Neural cell (in vitro differentiated cells): ENCODE measurements around the gene RASSF4.

Source experiments
- EP300 ChIP-seq: fragments of 450-650 bp; conservative IDR thresholded peaks from 2 replicates; pipeline ENCODE4 v1.6.1; 2014; ENCODE audit warnings: antibody characterized with exemption, mild to moderate bottlenecking, moderate library complexity; ENCODE audit not compliant: poor library complexity, severe bottlenecking
- EZH2 ChIP-seq: fragments of 200-600, 300-800 bp; shearing (Covaris generic), sonication (generic); IDR thresholded peaks from 2 replicates; pipeline ENCODE4 v1.6.1; 2014; ENCODE audit warnings: antibody characterized with exemption, low read length, borderline replicate concordance, mild to moderate bottlenecking; ENCODE audit not compliant: insufficient read depth, poor library complexity, severe bottlenecking
- MXI1 ChIP-seq: fragments of 450-650 bp; conservative IDR thresholded peaks from 2 replicates; pipeline ENCODE4 v1.6.1; 2014; ENCODE audit warnings: antibody characterized with exemption, mild to moderate bottlenecking; ENCODE audit not compliant: poor library complexity, severe bottlenecking
- POLR2AphosphoS5 ChIP-seq: IDR thresholded peaks from 2 replicates; pipeline ENCODE4 v1.6.1; 2012
- RAD21 ChIP-seq: fragments of 450-650 bp; conservative IDR thresholded peaks from 2 replicates; pipeline ENCODE4 v1.6.1; 2014; ENCODE audit warnings: antibody characterized with exemption, mild to moderate bottlenecking, moderate library complexity
- SMC3 ChIP-seq: fragments of 450-650 bp; conservative IDR thresholded peaks from 2 replicates; pipeline ENCODE4 v1.6.1; 2014; ENCODE audit warnings: antibody characterized with exemption, mild to moderate bottlenecking, moderate library complexity; ENCODE audit not compliant: poor library complexity
- TAF1 ChIP-seq: IDR thresholded peaks from 2 replicates; pipeline ENCODE4 v1.6.1; 2012; ENCODE audit warnings: low read depth
- TF ChIP-seq, protein P1 (sequence below): fragments of 450-650 bp; IDR thresholded peaks from 2 replicates; pipeline ENCODE4 v1.5.1; 2014; ENCODE audit warnings: antibody characterized with exemption, mild to moderate bottlenecking, moderate library complexity; ENCODE audit not compliant: poor library complexity, severe bottlenecking
- TF ChIP-seq, protein P2 (sequence below): IDR thresholded peaks from 2 replicates; pipeline ENCODE4 v1.6.1; 2012; ENCODE audit warnings: borderline replicate concordance

DNA sequence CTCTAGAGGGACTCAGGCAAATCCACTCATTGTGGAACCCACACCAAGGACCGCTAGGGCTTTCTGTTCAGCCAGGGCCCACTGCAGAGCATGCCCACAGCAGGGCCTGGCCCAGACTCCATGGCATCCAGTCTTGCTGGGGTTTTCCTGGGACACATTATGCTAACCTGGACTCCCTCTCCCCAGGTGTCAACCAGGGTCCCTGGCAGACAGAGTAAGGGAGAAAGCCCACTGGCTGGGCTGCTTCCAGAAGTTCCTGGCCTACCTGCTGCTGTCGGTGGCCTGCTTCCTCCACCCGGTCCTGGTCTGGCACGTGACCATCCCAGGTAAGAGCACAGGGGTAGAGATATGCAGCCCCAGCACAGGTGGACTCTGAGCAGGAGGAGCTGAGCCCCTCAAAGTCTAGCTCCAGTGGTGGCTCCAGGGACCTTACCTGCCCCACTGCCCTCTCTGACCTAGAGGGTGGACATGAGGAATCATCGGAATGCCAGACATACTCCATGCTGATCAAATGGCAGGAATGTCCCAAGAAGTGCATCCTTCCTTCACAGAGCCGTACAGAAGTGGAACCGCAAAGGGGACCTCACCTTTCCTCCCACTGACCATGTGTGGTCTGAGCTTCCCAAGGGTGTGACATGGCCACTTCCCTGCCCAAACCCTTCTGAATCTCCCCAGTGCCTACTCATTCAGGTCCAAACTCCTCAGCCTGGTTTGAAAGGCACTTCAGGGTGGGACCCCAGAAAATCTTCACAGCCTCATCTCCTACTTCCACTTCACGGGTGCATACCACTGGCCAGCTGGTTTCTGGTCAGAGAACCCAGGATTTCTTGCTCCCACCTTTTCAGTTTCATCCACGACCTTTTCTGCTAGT, 25.9 kb upstream of the RASSF4 start:
- TF ChIP-seq EZH2 (no peak), POLR2AphosphoS5 (no peak), TAF1 (no peak), EP300 (no peak), MXI1 (no peak), RAD21 (no peak), SMC3 (no peak)
- TF ChIP-seq, protein P1, sequence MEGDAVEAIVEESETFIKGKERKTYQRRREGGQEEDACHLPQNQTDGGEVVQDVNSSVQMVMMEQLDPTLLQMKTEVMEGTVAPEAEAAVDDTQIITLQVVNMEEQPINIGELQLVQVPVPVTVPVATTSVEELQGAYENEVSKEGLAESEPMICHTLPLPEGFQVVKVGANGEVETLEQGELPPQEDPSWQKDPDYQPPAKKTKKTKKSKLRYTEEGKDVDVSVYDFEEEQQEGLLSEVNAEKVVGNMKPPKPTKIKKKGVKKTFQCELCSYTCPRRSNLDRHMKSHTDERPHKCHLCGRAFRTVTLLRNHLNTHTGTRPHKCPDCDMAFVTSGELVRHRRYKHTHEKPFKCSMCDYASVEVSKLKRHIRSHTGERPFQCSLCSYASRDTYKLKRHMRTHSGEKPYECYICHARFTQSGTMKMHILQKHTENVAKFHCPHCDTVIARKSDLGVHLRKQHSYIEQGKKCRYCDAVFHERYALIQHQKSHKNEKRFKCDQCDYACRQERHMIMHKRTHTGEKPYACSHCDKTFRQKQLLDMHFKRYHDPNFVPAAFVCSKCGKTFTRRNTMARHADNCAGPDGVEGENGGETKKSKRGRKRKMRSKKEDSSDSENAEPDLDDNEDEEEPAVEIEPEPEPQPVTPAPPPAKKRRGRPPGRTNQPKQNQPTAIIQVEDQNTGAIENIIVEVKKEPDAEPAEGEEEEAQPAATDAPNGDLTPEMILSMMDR = no peak
- TF ChIP-seq, protein P2, sequence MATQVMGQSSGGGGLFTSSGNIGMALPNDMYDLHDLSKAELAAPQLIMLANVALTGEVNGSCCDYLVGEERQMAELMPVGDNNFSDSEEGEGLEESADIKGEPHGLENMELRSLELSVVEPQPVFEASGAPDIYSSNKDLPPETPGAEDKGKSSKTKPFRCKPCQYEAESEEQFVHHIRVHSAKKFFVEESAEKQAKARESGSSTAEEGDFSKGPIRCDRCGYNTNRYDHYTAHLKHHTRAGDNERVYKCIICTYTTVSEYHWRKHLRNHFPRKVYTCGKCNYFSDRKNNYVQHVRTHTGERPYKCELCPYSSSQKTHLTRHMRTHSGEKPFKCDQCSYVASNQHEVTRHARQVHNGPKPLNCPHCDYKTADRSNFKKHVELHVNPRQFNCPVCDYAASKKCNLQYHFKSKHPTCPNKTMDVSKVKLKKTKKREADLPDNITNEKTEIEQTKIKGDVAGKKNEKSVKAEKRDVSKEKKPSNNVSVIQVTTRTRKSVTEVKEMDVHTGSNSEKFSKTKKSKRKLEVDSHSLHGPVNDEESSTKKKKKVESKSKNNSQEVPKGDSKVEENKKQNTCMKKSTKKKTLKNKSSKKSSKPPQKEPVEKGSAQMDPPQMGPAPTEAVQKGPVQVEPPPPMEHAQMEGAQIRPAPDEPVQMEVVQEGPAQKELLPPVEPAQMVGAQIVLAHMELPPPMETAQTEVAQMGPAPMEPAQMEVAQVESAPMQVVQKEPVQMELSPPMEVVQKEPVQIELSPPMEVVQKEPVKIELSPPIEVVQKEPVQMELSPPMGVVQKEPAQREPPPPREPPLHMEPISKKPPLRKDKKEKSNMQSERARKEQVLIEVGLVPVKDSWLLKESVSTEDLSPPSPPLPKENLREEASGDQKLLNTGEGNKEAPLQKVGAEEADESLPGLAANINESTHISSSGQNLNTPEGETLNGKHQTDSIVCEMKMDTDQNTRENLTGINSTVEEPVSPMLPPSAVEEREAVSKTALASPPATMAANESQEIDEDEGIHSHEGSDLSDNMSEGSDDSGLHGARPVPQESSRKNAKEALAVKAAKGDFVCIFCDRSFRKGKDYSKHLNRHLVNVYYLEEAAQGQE = no peak
